HepG2 (cell line): ENCODE results near the gene HBB. TPM values are rescaled to one million over a fixed set of nuclear protein-coding genes. Genes with fewer than 3 reads are reported as not detected.

Source experiments
- ATAC-seq: fragments of 200-7000 bp; cut with Tn5 transposase; 3 replicates; pipeline ENCODE4 v1.9.1; 2020; ENCODE audit warnings: mild to moderate bottlenecking, moderate library complexity
- BruUV-seq: library from RNA; stranded (reverse); fragments of 400-500 nt; replicated peaks from 2 replicates; lab custom pipeline; 2021; lab: Mats Ljungman, UMichigan
- CTCF ChIA-PET: fragments of 300-600 bp; formaldehyde crosslinking; extraction: SDS; loops from one replicate; lab custom pipeline; 2021; ENCODE audit warnings: low total read pairs, inconsistent platforms, low intra/inter-chr PET ratio; lab: Yijun Ruan, JAX
- POLR2A ChIA-PET: fragments of 350-600 bp; sonication (Branson Sonifier 250); formaldehyde crosslinking; loops from one replicate; lab custom pipeline; 2020; ENCODE audit warnings: antibody characterized with exemption, inconsistent platforms; lab: Yijun Ruan, JAX
- DNase-seq: peaks from one replicate; pipeline ENCODE4 v3.0.0-alpha.2; 2015; ENCODE audit warnings: low spot score
- FAIRE-seq: peaks from 3 replicates; lab custom pipeline; 2011; peaks lifted over from hg19 to GRCh38; lab: Jason Lieb, UNC
- H2AFZ ChIP-seq: one replicate; pipeline ENCODE4 v1.6.1; 2011; ENCODE audit warnings: low read length, inconsistent platforms
- H3K27ac ChIP-seq: fragments of 300-600 bp; 3 replicates; pipeline ENCODE4 v1.8.0; 2011; ENCODE audit warnings: mixed run types, mild to moderate bottlenecking, mixed read lengths, low read length, inconsistent platforms; ENCODE audit not compliant: insufficient read depth; ENCODE audit errors: extremely low read length
- H3K27me3 ChIP-seq, 2 experiments: fragments of 200-600 bp in 1 of 2; 2 replicates in 1 of 2; 3 replicates in 1 of 2; pipeline versions ENCODE4 v1.6.0 to v1.8.0; 2011; ENCODE audit warnings: low read length in 2 of 2, mild to moderate bottlenecking in 2 of 2, moderate library complexity in 2 of 2, inconsistent platforms in 1 of 2; ENCODE audit not compliant: insufficient read depth in 2 of 2, control insufficient read depth in 1 of 2
- H3K36me3 ChIP-seq, 2 experiments: fragments of 200-600 bp in 1 of 2; replicated peaks in 1 of 2; 2 replicates in 1 of 2; 3 replicates in 1 of 2; pipeline versions ENCODE4 v1.5.1 to v1.8.0; 2011; ENCODE audit warnings: low read length in 2 of 2, inconsistent platforms in 1 of 2; ENCODE audit not compliant: insufficient read depth in 2 of 2, control insufficient read depth in 1 of 2
- H3K4me1 ChIP-seq: 2 replicates; pipeline ENCODE4 v1.5.1; 2012; ENCODE audit warnings: low read length, inconsistent platforms; ENCODE audit not compliant: insufficient read depth
- H3K4me2 ChIP-seq: 2 replicates; pipeline ENCODE4 v1.6.0; 2011; ENCODE audit warnings: low read depth, low read length, inconsistent platforms
- H3K4me3 ChIP-seq, 3 experiments: fragments of 200-600 bp in 1 of 3; sonication (generic), shearing (Covaris generic) in 1 of 3; replicated peaks in 1 of 3; 2 replicates each; pipeline ENCODE4 v1.5.1; 2011 to 2016; ENCODE audit warnings: low read length in 3 of 3, inconsistent platforms in 2 of 3, low read depth in 2 of 3, mild to moderate bottlenecking in 2 of 3, control low read depth in 1 of 3, mixed read lengths in 1 of 3; ENCODE audit not compliant: insufficient read depth in 1 of 3
- H3K79me2 ChIP-seq: one replicate; pipeline ENCODE4 v1.6.1; 2011; ENCODE audit warnings: low read length, inconsistent platforms; ENCODE audit not compliant: insufficient read depth
- H3K9ac ChIP-seq: 2 replicates; pipeline ENCODE4 v1.6.0; 2011; ENCODE audit warnings: mild to moderate bottlenecking, low read depth, low read length, inconsistent platforms; ENCODE audit not compliant: insufficient read depth
- H3K9me3 ChIP-seq: 2 replicates; pipeline ENCODE4 v1.5.1; 2012; ENCODE audit warnings: mild to moderate bottlenecking, low read length
- H4K20me1 ChIP-seq: 2 replicates; pipeline ENCODE4 v1.6.0; 2011; ENCODE audit warnings: inconsistent platforms, mild to moderate bottlenecking, low read length, moderate library complexity; ENCODE audit not compliant: insufficient read depth
- DMAP1 ChIP-seq: IDR thresholded peaks from 2 replicates; pipeline ENCODE4 v1.6.1; 2016
- ETV5 ChIP-seq: IDR thresholded peaks from 2 replicates; pipeline ENCODE4 v1.6.1; 2018; ENCODE audit warnings: missing biosample characterization, missing genetic modification reagents, inconsistent platforms, borderline replicate concordance
- JUNB ChIP-seq: sonication (generic); formaldehyde crosslinking; IDR thresholded peaks from 2 replicates; pipeline ENCODE4 v1.8.0; 2022; ENCODE audit warnings: missing genetic modification reagents, mild to moderate bottlenecking, borderline replicate concordance
- LBX2 ChIP-seq: sonication (generic); formaldehyde crosslinking; IDR thresholded peaks from 2 replicates; pipeline ENCODE4 v1.5.0; 2020; ENCODE audit warnings: missing genetic modification reagents, mild to moderate bottlenecking, borderline replicate concordance
- POGK ChIP-seq: sonication (generic); formaldehyde crosslinking; conservative IDR thresholded peaks from 2 replicates; pipeline ENCODE4 v1.8.0; 2022; ENCODE audit warnings: mild to moderate bottlenecking, moderate library complexity, missing genetic modification reagents
- YEATS4 ChIP-seq: sonication (generic); formaldehyde crosslinking; IDR thresholded peaks from 2 replicates; pipeline ENCODE4 v1.4.0; 2020; ENCODE audit warnings: missing genetic modification reagents, borderline replicate concordance
- ZZZ3 ChIP-seq: sonication (generic); formaldehyde crosslinking; IDR thresholded peaks from 2 replicates; pipeline ENCODE4 v1.4.0; 2020; ENCODE audit warnings: missing genetic modification reagents, mild to moderate bottlenecking, borderline replicate concordance
- WGBS: methylation state at CpG from one replicate; pipeline ENCODE4 v1.1.6; 2017; ENCODE audit warnings: low lambda C conversion rate; 5-methylcytosine and 5-hydroxymethylcytosine counted together
- in situ Hi-C: cut with HindIII; loops from 2 replicates; pipeline ENCODE4 v1.10.0; 2017; ENCODE audit warnings: low pct_unique_long_range_greater_than_20kb; ENCODE audit not compliant: extremely low pct_ligation_motif_present
- intact Hi-C: fragments of 100-400 bp; cut with micrococcal nuclease; formaldehyde crosslinking; loops from one replicate; pipeline ENCODE4 v1.10.0; 2022; ENCODE audit not compliant: unreplicated experiment
- polyA plus RNA-seq, 8 experiments: library from polyadenylated mRNA; depleted of rRNA in 3 of 8; stranded (reverse) in 7 of 8; unstranded in 1 of 8; fragments of >200 nt; fragmentation: Illumina TruSeq in 4 of 8; extraction: Trizol in 4 of 8; gene quantifications; 2 replicates each; pipeline versions ENCODE4 v1.2.1 to v1.2.3, GENCODE V29; 2011 to 2016; ENCODE audit warnings: low read depth in 4 of 8, missing spikeins in 1 of 8, mixed read lengths in 1 of 8; ENCODE audit not compliant: insufficient read depth in 1 of 8
- total RNA-seq, 5 experiments: library from RNA; depleted of rRNA; stranded (reverse); fragments of >200 nt; fragmentation: Illumina TruSeq; extraction: Trizol; gene quantifications; 2 replicates each; pipeline ENCODE4 v1.2.3, GENCODE V29; 2016; ENCODE audit warnings: low read depth in 1 of 5

Gene HBB
- total and polyA plus RNA-seq, 2 of the 13 experiments (the other 11 are each of a cell fraction or from before 2014, with no cell fraction given) = not detected

GRCh38 chr11:5242208-5242607 lies 15.3 kb upstream of the HBB start:
- no peaks in the 10 kb centered on the region for H3K36me3 ChIP-seq
- no TSS peak for BruUV-seq
- ATAC-seq (no peak), DNase-seq (no peak), FAIRE-seq (no peak)
- intact Hi-C loops (no loop called here), in situ Hi-C loops (no loop called here)
- no peak overlapping the region for H3K9ac ChIP-seq
- H4K20me1 ChIP-seq = no peaks in the 10 kb centered on the region
- H3K4me1 ChIP-seq = no peaks in the 10 kb centered on the region
- H3K27ac ChIP-seq = no peak overlapping the region
- H3K79me2 ChIP-seq = no peaks in the 10 kb centered on the region
- 0% methylated on average over 2 of the region's 2 CpGs for WGBS
- no peak overlapping the region for H3K4me2 ChIP-seq
- peaks cover 0 to 5% of the 10 kb centered on the region in 2 experiments; a peak in 1 of 5 replicates for H3K27me3 ChIP-seq
- CTCF ChIA-PET = no interaction called here
- H3K9me3 ChIP-seq = no peaks in the 10 kb centered on the region
- TF ChIP-seq YEATS4 (CRISPR knock-in tag) (no peak), ZZZ3 (CRISPR knock-in tag) (no peak), DMAP1 (CRISPR knock-in tag) (no peak), JUNB (CRISPR knock-in tag) (no peak), ETV5 (no peak), POGK (CRISPR knock-in tag) (no peak), LBX2 (CRISPR knock-in tag) (no peak)
- TF ChIP-seq, all 625 proteins: peak for 0
- Histone ChIP-seq H3K4me3 (no peak overlapping the region), H2AFZ (no peak overlapping the region)
- POLR2A ChIA-PET = no interaction called here
